ENCODE measurements around the gene ARV1. TPM values are rescaled to one million over a fixed set of nuclear protein-coding genes. Genes with fewer than 3 reads are reported as not detected.
"Not testable (repeated sequence)": the region's sequence is repeated elsewhere in the genome, so short reads cannot be mapped to it uniquely, and the experiment has no call there.

ARV1 gene
- polyA plus RNA-seq, 1 donor (not counting 4 experiments of a cell fraction or from before 2014, with no cell fraction given): 38.1 TPM

DNA sequence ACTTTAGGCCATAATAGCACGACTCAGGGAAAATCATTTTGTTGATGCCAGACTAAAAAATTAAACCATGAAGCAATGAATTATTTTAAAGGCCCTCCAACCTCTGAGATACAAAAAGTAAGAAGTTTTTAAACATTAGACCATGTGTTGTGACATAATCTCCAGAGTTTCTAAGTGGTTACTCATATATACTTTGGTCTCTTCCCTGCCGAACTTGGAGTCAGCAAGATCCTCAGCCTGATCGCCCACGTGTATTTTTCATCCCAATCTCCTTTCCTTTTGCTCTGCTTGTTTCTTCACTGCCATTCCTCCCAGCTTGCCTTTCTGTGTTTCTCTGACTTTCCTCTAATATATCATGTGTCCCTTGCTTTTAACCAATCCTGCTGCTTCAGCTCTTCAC lies 3.8 kb downstream of the ARV1 start:
- Histone ChIP-seq H3K36me3 (ENCODE audit: control insufficient read depth in 2 of 2, extremely low read depth in 1 of 2, insufficient read depth in 2 of 2, low read length in 2 of 2) (peaks cover 6 to 9% of the 10 kb centered on the region in 2 experiments), H3K9me1 (ENCODE audit: control insufficient read depth, extremely low read depth, insufficient read depth, low read length) (no peaks in the 10 kb centered on the region), H3K27me3 (ENCODE audit: control insufficient read depth, extremely low read depth, insufficient read depth, low read length) (no peaks in the 10 kb centered on the region), H4K20me1 (ENCODE audit: control insufficient read depth, extremely low read depth, insufficient read depth, low read length) (peaks cover 5% of the 10 kb centered on the region), H3K27ac (ENCODE audit: control insufficient read depth, insufficient read depth, low read length) (no peak overlapping the region), H3K79me2 (ENCODE audit: control insufficient read depth, insufficient read depth, low read length) (peaks cover 54% of the 10 kb centered on the region), H2AFZ (ENCODE audit: control insufficient read depth, low read length) (no peak overlapping the region), H3K9me3 (ENCODE audit: control insufficient read depth, low read depth, low read length) (no peaks in the 10 kb centered on the region), H3K4me1 (ENCODE audit: control insufficient read depth, extremely low read depth, insufficient read depth, low read length) (peaks cover 4% of the 10 kb centered on the region), H3K9ac (ENCODE audit: control insufficient read depth, extremely low read depth, insufficient read depth, low read length) (no peak overlapping the region), H3K4me2 (ENCODE audit: control insufficient read depth, extremely low read depth, insufficient read depth, low read depth, low read length) (no peak overlapping the region), H3K4me3 (ENCODE audit: control insufficient read depth in 2 of 3, extremely low read depth in 1 of 3, insufficient read depth in 2 of 3, low read depth in 1 of 3, low read length in 3 of 3) (no peak overlapping the region)
- dilution Hi-C loops (cut with MboI; ENCODE audit: extremely low pct_ligation_motif_present, low sequenced_read_pairs): no loop called here
- DNase-seq (ENCODE audit: low read depth, low spot score) (no peak), FAIRE-seq (no peak)
- no peak for TF ChIP-seq EZH2 (IDR thresholded peaks at IDR 0.05; ENCODE audit: low read length)
- TF ChIP-seq, protein P1, sequence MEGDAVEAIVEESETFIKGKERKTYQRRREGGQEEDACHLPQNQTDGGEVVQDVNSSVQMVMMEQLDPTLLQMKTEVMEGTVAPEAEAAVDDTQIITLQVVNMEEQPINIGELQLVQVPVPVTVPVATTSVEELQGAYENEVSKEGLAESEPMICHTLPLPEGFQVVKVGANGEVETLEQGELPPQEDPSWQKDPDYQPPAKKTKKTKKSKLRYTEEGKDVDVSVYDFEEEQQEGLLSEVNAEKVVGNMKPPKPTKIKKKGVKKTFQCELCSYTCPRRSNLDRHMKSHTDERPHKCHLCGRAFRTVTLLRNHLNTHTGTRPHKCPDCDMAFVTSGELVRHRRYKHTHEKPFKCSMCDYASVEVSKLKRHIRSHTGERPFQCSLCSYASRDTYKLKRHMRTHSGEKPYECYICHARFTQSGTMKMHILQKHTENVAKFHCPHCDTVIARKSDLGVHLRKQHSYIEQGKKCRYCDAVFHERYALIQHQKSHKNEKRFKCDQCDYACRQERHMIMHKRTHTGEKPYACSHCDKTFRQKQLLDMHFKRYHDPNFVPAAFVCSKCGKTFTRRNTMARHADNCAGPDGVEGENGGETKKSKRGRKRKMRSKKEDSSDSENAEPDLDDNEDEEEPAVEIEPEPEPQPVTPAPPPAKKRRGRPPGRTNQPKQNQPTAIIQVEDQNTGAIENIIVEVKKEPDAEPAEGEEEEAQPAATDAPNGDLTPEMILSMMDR (optimal IDR thresholded peaks at IDR 0.05 in 1 of 3, IDR thresholded peaks at IDR 0.05 in 1 of 3, conservative IDR thresholded peaks at IDR 0.05 in 1 of 3; ENCODE audit: extremely low read depth in 1 of 3, insufficient read depth in 2 of 3, low read length in 3 of 3): no peak

DNA sequence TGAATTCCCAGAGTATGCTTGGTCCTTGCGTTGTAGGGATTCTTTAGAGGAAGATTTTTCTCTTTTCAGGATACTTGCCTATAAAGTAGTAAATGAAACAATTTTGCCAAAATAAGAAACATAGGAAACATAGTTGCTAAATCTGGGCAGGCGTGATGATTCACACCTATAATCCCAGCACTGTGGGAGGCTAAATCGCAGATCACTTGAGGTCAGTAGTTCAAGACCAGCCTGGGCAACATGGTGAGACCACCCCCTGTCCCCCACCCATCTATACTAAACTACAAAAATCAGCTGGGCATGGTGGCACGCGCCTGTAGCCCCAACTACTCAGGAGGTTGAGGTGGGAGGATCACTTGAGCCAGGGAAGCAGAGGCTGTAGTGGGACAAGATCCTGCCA lies 4.9 kb downstream of the ARV1 start:
- Histone ChIP-seq H3K9me1 (ENCODE audit: control insufficient read depth, extremely low read depth, insufficient read depth, low read length) (no peaks in the 10 kb centered on the region), H3K79me2 (ENCODE audit: control insufficient read depth, insufficient read depth, low read length) (peaks cover 49% of the 10 kb centered on the region), H3K27ac (ENCODE audit: control insufficient read depth, insufficient read depth, low read length) (no peak overlapping the region), H3K4me2 (ENCODE audit: control insufficient read depth, extremely low read depth, insufficient read depth, low read depth, low read length) (no peak overlapping the region), H3K4me1 (ENCODE audit: control insufficient read depth, extremely low read depth, insufficient read depth, low read length) (peaks cover 3% of the 10 kb centered on the region), H3K27me3 (ENCODE audit: control insufficient read depth, extremely low read depth, insufficient read depth, low read length) (no peaks in the 10 kb centered on the region), H3K4me3 (ENCODE audit: control insufficient read depth in 2 of 3, extremely low read depth in 1 of 3, insufficient read depth in 2 of 3, low read depth in 1 of 3, low read length in 3 of 3) (no peak overlapping the region), H4K20me1 (ENCODE audit: control insufficient read depth, extremely low read depth, insufficient read depth, low read length) (peaks cover 5% of the 10 kb centered on the region), H2AFZ (ENCODE audit: control insufficient read depth, low read length) (no peak overlapping the region), H3K36me3 (ENCODE audit: control insufficient read depth in 2 of 2, extremely low read depth in 1 of 2, insufficient read depth in 2 of 2, low read length in 2 of 2) (peaks cover 6 to 9% of the 10 kb centered on the region in 2 experiments), H3K9ac (ENCODE audit: control insufficient read depth, extremely low read depth, insufficient read depth, low read length) (no peak overlapping the region), H3K9me3 (ENCODE audit: control insufficient read depth, low read depth, low read length) (no peaks in the 10 kb centered on the region)
- FAIRE-seq: no peak
- dilution Hi-C loops (cut with MboI; ENCODE audit: extremely low pct_ligation_motif_present, low sequenced_read_pairs): no loop called here
- TF ChIP-seq, protein P1 (optimal IDR thresholded peaks at IDR 0.05 in 1 of 3, IDR thresholded peaks at IDR 0.05 in 1 of 3, conservative IDR thresholded peaks at IDR 0.05 in 1 of 3; ENCODE audit: extremely low read depth in 1 of 3, insufficient read depth in 2 of 3, low read length in 3 of 3): no peak
- no peak for TF ChIP-seq EZH2 (IDR thresholded peaks at IDR 0.05; ENCODE audit: low read length)
- DNase-seq (ENCODE audit: low read depth, low spot score): no peak

DNA sequence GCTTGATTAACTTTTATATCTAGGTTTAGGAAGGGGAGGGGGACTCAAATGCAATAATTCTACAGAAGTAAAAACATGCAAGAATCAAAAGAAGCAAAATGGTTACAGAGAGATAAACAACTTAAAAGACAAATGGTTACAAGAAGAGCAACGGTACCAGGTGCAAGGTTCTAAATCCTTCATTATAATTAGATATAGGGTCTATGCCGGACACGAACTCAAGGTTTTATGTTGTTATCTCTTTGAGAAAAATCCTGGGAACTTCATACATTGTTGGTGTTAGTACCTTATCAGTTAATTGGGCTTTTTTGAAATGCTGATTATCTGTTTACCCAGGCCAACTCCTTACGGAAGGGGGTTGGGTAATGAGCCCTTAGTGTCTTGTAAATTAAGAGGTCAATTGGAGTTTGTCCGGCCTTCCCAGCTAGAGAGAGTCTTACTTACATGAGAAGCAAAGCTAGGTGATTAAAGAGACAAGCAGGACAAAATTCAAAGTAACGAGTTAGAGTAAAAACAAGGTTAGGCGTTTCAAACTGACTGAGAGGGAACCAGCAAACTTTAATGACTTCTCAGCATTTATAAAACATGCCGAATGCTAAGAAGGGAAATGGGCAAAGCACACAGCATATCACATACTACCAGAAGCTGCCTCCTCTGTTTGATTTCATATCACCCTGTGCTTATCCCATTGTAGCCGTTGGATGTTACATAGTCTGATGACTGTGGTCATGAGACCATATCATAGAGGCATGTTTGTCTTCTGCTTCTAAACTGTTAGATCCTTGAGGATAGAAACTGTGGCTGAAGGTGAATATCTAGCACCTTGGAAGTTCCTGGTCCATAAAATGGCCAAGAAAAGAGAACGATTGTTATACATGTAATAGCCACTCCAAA lies 6.0 kb downstream of the ARV1 start:
- H3K27ac ChIP-seq (ENCODE audit: control insufficient read depth, insufficient read depth, low read length); FAIRE-seq; dilution Hi-C loops (cut with MboI; ENCODE audit: extremely low pct_ligation_motif_present, low sequenced_read_pairs); DNase-seq (ENCODE audit: low read depth, low spot score); H2AFZ ChIP-seq (ENCODE audit: control insufficient read depth, low read length); H3K36me3 ChIP-seq (ENCODE audit: control insufficient read depth in 2 of 2, extremely low read depth in 1 of 2, insufficient read depth in 2 of 2, low read length in 2 of 2); H3K9ac ChIP-seq (ENCODE audit: control insufficient read depth, extremely low read depth, insufficient read depth, low read length); H3K4me3 ChIP-seq (ENCODE audit: control insufficient read depth in 2 of 3, extremely low read depth in 1 of 3, insufficient read depth in 2 of 3, low read depth in 1 of 3, low read length in 3 of 3); H3K9me1 ChIP-seq (ENCODE audit: control insufficient read depth, extremely low read depth, insufficient read depth, low read length); H4K20me1 ChIP-seq (ENCODE audit: control insufficient read depth, extremely low read depth, insufficient read depth, low read length); H3K27me3 ChIP-seq (ENCODE audit: control insufficient read depth, extremely low read depth, insufficient read depth, low read length); H3K9me3 ChIP-seq (ENCODE audit: control insufficient read depth, low read depth, low read length); H3K4me2 ChIP-seq (ENCODE audit: control insufficient read depth, extremely low read depth, insufficient read depth, low read depth, low read length); H3K4me1 ChIP-seq (ENCODE audit: control insufficient read depth, extremely low read depth, insufficient read depth, low read length): not testable (repeated sequence)
- H3K79me2 ChIP-seq (ENCODE audit: control insufficient read depth, insufficient read depth, low read length): peaks cover 40% of the 10 kb centered on the region
